Activated T-cell treated with anti-CD3 and anti-CD28 coated beads, Interleukin-2, amount 50 U/mL, for 1 hour (primary cell): ENCODE measurements around the gene TMEM178B.
"Not testable (repeated sequence)": the region's sequence is repeated elsewhere in the genome, so short reads cannot be mapped to it uniquely, and the experiment has no call there.

ENCODE experiments used
- DNase-seq: peaks from one replicate; pipeline ENCODE4 v3.0.0-alpha.2; 2020

The TMEM178B gene

DNA sequence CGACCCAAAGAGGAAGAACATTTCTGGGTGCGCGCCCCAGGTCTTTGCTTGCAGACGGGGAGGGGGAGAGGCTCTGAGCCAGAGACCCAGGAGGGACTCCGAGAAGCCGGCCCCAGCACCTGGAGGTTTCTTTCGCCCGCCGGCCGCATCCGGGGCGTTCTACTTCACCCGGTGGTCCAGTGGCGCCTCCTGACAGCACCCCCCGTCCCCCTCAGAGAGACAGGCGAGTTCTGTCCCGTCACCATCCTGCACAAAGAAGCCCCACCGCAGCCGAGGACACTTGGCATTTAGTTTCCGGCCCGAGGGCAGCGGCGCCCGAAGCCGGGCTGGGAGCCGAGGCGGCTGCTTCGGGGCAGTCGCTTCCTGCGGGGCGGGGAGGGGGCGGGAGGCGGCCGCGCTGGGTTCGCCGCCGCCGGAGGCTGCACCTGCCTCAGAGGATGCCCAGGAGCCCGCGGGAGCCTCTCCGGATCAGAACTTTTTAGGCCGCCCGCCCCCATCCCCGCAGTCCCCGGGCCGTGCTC is at the start of gene TMEM178B:
TSS of gene TMEM178B (plus strand) at position 424 of the 521 bp plus-strand sequence.
- DNase-seq = no peak

DNA sequence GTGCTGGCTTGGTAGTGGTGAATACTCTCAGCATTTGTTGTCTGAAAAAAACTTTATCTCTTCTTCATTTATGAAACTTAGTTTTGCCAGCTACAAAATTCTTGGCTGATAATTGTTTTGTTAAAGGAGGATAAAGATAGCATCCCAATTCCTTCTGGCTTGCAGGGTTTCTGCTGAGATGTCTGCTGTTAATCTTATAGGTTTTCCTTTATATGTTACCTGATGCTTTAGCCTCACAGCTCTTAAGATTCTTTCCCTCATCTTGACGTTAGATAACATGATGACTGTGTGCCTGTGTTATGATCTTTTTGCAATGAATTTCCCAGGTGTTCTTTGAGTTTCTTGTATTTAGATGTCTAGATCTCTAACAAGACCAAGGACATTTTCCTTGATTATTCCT is 49.2 kb upstream of the TMEM178B start:
- no peak for DNase-seq

DNA sequence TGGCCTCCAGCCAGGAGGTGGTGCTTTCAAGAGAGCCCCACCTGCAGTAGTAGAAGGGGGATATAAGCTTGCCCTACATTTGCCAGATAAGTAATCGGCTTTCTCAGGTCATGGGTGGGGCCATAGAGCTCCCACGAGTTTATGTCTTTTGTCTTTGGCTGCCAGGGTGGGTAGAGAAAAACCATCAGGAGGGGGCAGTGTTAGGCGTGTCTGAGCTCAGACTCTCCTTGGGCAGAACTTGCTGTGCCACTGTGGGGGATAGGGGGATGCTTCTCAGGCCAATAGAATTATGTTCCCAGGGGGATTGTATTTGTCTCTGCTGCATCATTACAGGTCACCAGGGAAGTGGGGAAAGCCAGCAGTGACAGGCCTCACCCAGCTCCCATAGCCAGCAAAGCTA is 46.8 kb upstream of the TMEM178B start:
- DNase-seq = no peak

DNA sequence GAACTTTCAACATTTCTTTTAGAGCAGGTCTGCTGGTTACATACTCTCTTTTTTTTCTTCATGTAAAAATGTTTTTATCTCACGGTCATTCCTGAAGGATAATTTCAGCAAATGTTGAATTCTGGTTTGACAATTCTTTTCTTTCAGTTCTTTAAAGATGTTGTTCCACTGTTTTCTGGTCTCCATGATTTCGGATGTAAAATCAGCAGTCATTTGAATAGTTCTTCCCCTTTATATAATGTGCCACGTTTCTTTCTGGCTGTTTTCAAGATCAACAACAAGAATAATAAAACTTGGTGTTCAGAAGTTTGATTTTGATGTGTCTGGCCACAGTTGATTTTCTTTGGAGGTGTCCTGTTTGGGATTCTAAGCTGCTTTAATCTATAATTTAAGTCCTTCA is 45.1 kb upstream of the TMEM178B start:
- no peak for DNase-seq

GRCh38 chr7:141032539-141033323 is 41.1 kb upstream of the TMEM178B start:
- DNase-seq = not testable (repeated sequence)

DNA sequence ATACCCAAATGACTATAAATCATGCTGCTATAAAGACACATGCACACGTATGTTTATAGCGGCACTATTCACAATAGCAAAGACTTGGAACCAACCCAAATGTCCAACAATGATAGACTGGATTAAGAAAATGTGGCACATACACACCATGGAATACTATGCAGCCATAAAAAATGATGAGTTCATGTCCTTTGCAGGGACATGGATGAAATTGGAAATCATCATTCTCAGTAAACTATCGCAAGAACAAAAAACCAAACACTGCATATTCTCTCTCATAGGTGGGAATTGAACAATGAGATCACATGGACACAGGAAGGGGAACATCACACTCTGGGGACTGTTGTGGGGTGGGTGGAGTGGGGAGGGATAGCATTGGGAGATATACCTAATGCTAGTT is 35.8 kb upstream of the TMEM178B start:
- not testable (repeated sequence) for DNase-seq

GRCh38 chr7:141039376-141039775 is 34.5 kb upstream of the TMEM178B start:
- DNase-seq = no peak

- no peak for DNase-seq
These were observed 31.4 kb upstream of the TMEM178B start for GRCh38 chr7:141042222-141043193.

- no peak for DNase-seq
These were observed 30.2 kb upstream of the TMEM178B start for GRCh38 chr7:141043616-141044015.

- DNase-seq = no peak
These were observed 28.6 kb upstream of the TMEM178B start for GRCh38 chr7:141045126-141045841.

DNA sequence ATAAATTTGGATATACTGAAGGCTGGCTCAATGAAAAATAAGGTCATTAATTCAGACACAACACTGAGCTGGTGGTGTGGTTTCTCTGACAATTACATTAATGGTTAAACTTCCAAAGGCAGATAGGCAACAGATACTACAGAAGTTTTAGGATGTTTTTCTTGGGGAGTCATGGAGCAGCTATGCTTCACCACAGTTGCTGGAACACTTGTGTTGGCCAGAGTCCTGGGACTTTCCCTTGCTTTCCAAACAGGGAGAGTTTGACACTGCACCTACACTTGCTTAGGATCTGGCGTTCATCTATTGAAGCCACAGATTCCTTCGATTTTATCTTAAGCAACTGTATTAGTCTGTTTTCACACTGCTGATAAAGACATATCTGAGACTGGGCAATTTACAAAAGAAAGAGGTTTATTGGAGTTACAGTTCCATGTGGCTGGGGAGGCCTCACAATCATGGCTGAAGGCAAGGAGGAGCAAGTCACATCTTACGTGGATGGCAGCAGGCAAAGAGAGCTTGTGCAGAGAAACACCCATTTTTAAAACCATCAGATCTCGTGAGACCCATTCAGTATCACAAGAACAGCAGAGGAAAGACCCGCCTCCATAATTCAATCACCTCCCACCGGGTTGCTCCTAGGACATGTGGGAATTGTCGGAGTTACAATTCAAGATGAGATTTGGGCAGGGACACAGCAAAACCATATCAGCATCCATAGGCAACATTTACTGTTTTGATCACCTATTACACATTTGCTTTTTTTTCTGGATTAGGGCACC is 27.8 kb upstream of the TMEM178B start:
- no peak for DNase-seq

- DNase-seq = peak; percentile 51
These were observed 20.2 kb upstream of the TMEM178B start for GRCh38 chr7:141053626-141054025.

DNA sequence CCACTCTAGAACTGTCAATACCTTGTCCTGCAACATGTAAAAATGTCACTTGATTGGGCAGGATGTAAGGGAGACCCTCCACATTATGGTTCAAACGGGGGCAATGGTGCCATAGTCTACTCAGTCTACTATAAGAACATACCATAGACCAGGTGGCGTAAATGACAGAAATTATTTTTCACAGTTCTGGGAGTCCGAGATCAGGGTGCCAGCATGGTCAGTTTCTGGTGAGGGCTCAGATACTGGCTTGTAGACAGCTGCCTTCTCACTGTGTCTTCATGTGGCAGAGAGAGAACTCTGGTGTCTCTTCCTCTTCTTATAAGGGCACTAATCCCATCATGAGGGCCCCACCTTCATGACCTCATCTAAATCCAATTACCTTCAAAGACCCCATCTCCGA is 18.7 kb upstream of the TMEM178B start:
- DNase-seq = no peak

GRCh38 chr7:141057788-141058187 is 16.1 kb upstream of the TMEM178B start:
- no peak for DNase-seq

DNA sequence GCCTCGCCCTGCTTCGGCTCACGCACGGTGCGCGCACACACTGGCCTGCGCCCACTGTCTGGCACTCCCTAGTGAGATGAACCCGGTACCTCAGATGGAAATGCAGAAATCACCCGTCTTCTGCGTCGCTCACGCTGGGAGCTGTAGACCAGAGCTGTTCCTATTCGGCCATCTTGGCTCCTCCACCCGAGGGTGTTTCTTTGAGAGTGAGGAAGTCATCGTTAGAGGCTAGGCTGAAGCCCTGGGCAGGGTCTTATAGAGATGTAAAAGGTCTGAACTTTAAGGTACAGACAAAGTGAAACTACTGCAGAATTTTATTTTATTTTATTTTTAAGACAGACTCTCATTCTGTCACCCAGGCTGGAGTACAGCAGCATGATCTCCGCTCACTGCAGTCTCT is 6.0 kb upstream of the TMEM178B start:
- not testable (repeated sequence) for DNase-seq

DNA sequence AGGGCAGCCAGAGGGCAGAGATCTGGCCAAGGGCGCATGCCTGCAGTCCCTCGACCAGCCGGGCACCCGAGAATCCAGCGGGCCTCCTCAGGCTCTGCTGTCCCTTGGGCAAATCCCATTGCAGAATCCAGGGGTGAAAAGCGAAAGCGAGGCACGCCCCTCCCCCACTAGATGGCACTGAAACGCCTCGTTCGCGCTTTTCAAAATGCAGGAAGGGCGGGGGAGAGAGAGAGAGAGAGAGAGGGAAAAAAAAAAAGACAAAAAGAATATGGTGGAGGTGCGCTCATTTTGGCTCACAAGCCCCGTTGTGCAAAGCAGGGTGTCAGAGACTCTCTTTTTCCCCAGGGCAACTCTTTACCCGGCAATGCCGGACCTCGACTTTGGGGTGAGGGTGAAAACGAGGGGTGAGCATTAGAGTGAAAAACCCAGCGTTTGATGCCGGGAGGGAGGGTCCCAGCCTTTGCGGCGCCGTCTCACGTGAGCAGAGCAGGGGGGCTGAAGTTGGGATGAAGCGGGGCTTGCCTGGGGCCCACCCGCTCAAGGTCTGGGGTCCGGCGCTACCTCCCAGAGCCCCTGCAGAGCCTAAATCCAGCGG is 2.5 kb upstream of the TMEM178B start:
- DNase-seq = peak; percentile 28

DNA sequence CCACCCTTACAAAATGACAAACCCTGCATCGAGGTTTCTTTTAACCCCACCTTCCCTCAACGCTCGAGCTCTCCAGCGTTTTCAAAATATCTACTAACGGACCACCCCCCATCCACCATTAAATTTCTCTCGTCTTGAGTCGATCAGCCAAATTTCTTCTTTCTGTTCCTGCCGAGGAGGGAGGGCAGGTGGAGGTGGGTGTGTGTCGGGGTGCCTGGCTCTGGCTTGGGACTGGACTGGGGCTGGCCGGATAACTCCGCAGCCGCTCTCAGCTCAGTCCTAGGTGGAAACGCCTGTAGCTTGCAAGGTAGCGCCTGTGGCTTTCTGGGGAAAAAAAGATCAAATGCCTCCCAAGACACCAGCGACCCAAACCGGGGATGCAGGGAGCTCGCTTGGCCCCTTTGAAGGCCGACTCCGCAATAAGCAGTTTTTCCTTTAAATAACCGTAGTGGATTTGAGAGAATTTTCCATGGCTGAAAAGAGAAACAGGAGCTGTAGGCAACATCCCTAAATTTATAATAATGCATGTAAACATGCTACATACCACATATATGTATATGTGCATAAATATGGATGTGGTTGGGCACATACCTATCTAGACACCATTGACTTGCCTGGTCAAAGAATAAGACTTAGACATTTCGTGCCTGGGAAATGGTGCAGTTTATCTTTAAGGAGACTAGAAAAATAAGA is 1.9 kb upstream of the TMEM178B start:
- DNase-seq = no peak

GRCh38 chr7:141072548-141073172 is 1.2 kb upstream of the TMEM178B start:
- DNase-seq = peak; percentile 30

DNA sequence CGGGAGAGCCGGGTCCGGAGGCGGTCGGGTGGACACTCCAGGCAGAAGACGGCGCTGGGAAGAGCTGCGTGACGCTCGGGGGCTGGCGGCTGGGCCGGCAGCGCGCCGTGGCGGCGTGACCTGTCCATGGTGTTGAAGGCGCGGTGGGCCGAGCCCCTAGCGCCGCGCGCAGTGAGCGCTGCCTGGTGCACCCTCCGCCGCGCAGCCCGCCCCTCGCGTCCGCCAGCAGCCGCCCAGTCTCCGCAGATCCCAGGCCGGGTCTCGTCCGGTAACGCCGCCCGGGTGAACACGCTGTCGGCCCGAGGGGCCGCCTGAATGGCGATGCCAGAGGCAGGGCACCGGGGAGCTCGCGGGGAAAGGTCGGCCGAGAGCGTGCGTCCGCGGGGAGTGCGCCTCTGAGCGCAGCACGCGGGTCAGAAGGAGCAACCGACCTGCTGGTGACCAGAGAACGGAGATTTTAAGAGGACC is 657 bp upstream of the TMEM178B start:
- DNase-seq = peak; percentile 29
